SK-N-SH (cell line): ENCODE measurements around the gene TJP1. TPM values are rescaled to one million over a fixed set of nuclear protein-coding genes. Genes with fewer than 3 reads are reported as not detected.

ENCODE experiments used
- CTCF ChIA-PET: fragments of 300-600, 350-600 bp; formaldehyde crosslinking; extraction: SDS; loops from one replicate; lab custom pipeline; 2021; lab: Yijun Ruan, JAX
- POLR2A ChIA-PET: fragments of 350-600 bp; sonication (Branson Sonifier 250); formaldehyde crosslinking; extraction: SDS; loops from one replicate; lab custom pipeline; 2020; ENCODE audit warnings: antibody characterized with exemption, inconsistent platforms; lab: Yijun Ruan, JAX
- DNase-seq: peaks from one replicate; pipeline ENCODE4 v3.0.0; 2012
- H2AFZ ChIP-seq: fragments of 200-600 bp; sonication (generic); 2 replicates; pipeline ENCODE4 v1.8.1; 2016; ENCODE audit warnings: antibody characterized with exemption, mild to moderate bottlenecking, low read depth
- H3F3A ChIP-seq: fragments of 200-600 bp; sonication (generic); replicated peaks from 2 replicates; pipeline ENCODE3; 2016; ENCODE audit warnings: antibody characterized with exemption, mild to moderate bottlenecking; ENCODE audit not compliant: insufficient read depth
- H3K27ac ChIP-seq, 2 experiments: fragments of 200-500 bp in 1 of 2; fragments of 200-600 bp in 1 of 2; sonication (Bioruptor generic) in 1 of 2; sonication (generic), shearing (Covaris generic) in 1 of 2; 2 replicates each; pipeline versions ENCODE4 v1.5.1 to v1.6.1; 2014 to 2016; ENCODE audit warnings: low read depth in 2 of 2, inconsistent platforms in 1 of 2, low read length in 1 of 2, mild to moderate bottlenecking in 1 of 2, mixed read lengths in 1 of 2
- H3K27me3 ChIP-seq: fragments of 200-600 bp; sonication (generic), shearing (Covaris generic); 2 replicates; pipeline ENCODE4 v1.6.1; 2016; ENCODE audit warnings: mixed run types; ENCODE audit not compliant: insufficient read depth
- H3K36me3 ChIP-seq, 2 experiments: fragments of 200-500 bp in 1 of 2; fragments of 200-600 bp in 1 of 2; sonication (Bioruptor generic) in 1 of 2; sonication (generic) in 1 of 2; replicated peaks in 1 of 2; 2 replicates each; pipeline versions ENCODE3 to v1.5.1; 2014 to 2016; ENCODE audit warnings: low read length in 1 of 2, mild to moderate bottlenecking in 1 of 2; ENCODE audit not compliant: insufficient read depth in 2 of 2, control insufficient read depth in 1 of 2
- H3K4me1 ChIP-seq, 2 experiments: fragments of 200-500 bp in 1 of 2; fragments of 200-600 bp in 1 of 2; sonication (Bioruptor generic) in 1 of 2; sonication (generic), shearing (Covaris generic) in 1 of 2; 2 replicates each; pipeline versions ENCODE4 v1.5.1 to v1.6.1; 2014 to 2016; ENCODE audit warnings: low read depth in 1 of 2, low read length in 1 of 2, mixed run types in 1 of 2; ENCODE audit not compliant: insufficient read depth in 2 of 2, control insufficient read depth in 1 of 2
- H3K4me2 ChIP-seq: fragments of 200-600 bp; sonication (generic), shearing (Covaris generic); 2 replicates; pipeline ENCODE4 v1.6.1; 2017; ENCODE audit warnings: mixed run types
- H3K4me3 ChIP-seq, 2 experiments: fragments of 200-500 bp in 1 of 2; fragments of 200-600 bp in 1 of 2; sonication (Bioruptor generic) in 1 of 2; sonication (generic), shearing (Covaris generic) in 1 of 2; 2 replicates each; pipeline versions ENCODE4 v1.5.1 to v1.8.1; 2014 to 2016; ENCODE audit warnings: low read depth in 2 of 2, inconsistent platforms in 1 of 2, low read length in 1 of 2, mild to moderate bottlenecking in 1 of 2, mixed read lengths in 1 of 2, moderate library complexity in 1 of 2
- H3K79me2 ChIP-seq: fragments of 200-600 bp; sonication (generic); 2 replicates; pipeline ENCODE4 v1.8.1; 2017; ENCODE audit warnings: mild to moderate bottlenecking; ENCODE audit not compliant: insufficient read depth
- H3K9ac ChIP-seq: fragments of 200-600 bp; sonication (generic); 2 replicates; pipeline ENCODE4 v1.6.1; 2017; ENCODE audit warnings: mixed run types
- H3K9me2 ChIP-seq: fragments of 200-600 bp; sonication (generic); 2 replicates; pipeline ENCODE4 v1.6.1; 2017; ENCODE audit warnings: mixed run types
- H3K9me3 ChIP-seq: fragments of 200-600 bp; sonication (generic); 2 replicates; pipeline ENCODE4 v1.6.1; 2017; ENCODE audit warnings: mixed run types, mild to moderate bottlenecking, moderate library complexity
- H4K20me1 ChIP-seq: fragments of 200-600 bp; sonication (generic); 2 replicates; pipeline ENCODE4 v1.6.1; 2017; ENCODE audit warnings: mild to moderate bottlenecking, mixed run types; ENCODE audit not compliant: insufficient read depth
- EP300 ChIP-seq, 2 experiments: IDR thresholded peaks; 2 replicates each; pipeline versions ENCODE4 v1.4.0 to v1.6.1; 2012; ENCODE audit warnings: borderline replicate concordance in 1 of 2, low read depth in 1 of 2, low read length in 1 of 2
- EZH2phosphoT487 ChIP-seq: fragments of 200-600 bp; sonication (generic); IDR thresholded peaks from 2 replicates; pipeline ENCODE4 v1.6.1; 2017; ENCODE audit warnings: low read depth, mixed run types, mild to moderate bottlenecking, antibody characterized with exemption, moderate library complexity, borderline replicate concordance
- GABPA ChIP-seq: IDR thresholded peaks from 2 replicates; pipeline ENCODE4 v1.4.0; 2012; ENCODE audit warnings: low read depth, mild to moderate bottlenecking
- MXI1 ChIP-seq: IDR thresholded peaks from 2 replicates; pipeline ENCODE4 v1.6.1; 2012; ENCODE audit warnings: mild to moderate bottlenecking, low read depth, low read length, improper control_type of control experiment
- NFIC ChIP-seq: IDR thresholded peaks from 2 replicates; pipeline ENCODE4 v1.4.0; 2012; ENCODE audit warnings: borderline replicate concordance
- RAD21 ChIP-seq: IDR thresholded peaks from 2 replicates; pipeline ENCODE4 v1.6.1; 2012; ENCODE audit warnings: mild to moderate bottlenecking, low read length
- RCOR1 ChIP-seq: fragments of 150-350 bp; IDR thresholded peaks from 2 replicates; pipeline ENCODE4 v1.6.1; 2017; ENCODE audit warnings: antibody characterized with exemption, low read length
- RFX5 ChIP-seq: IDR thresholded peaks from 2 replicates; pipeline ENCODE4 v1.6.1; 2012; ENCODE audit warnings: mild to moderate bottlenecking, improper control_type of control experiment, low read length
- SIN3A ChIP-seq: IDR thresholded peaks from 2 replicates; pipeline ENCODE4 v1.6.1; 2012; ENCODE audit warnings: low read depth, mild to moderate bottlenecking, low read length, moderate library complexity, borderline replicate concordance
- TEAD4 ChIP-seq: IDR thresholded peaks from 2 replicates; pipeline ENCODE4 v1.4.0; 2012; ENCODE audit warnings: mild to moderate bottlenecking, borderline replicate concordance; ENCODE audit not compliant: insufficient read depth
- YY1 ChIP-seq: IDR thresholded peaks from 2 replicates; pipeline ENCODE4 v1.4.0; 2012; ENCODE audit warnings: low read depth, mild to moderate bottlenecking
- WGBS: methylation state at CpG from one replicate; pipeline ENCODE4 v1.1.6; 2017; ENCODE audit warnings: low lambda C conversion rate; 5-methylcytosine and 5-hydroxymethylcytosine counted together
- polyA plus RNA-seq, 3 experiments: library from polyadenylated mRNA; depleted of rRNA; stranded (reverse); fragments of >200 nt; gene quantifications; 2 replicates each; pipeline ENCODE4 v1.2.3, GENCODE V29; 2012
- TF ChIP-seq, protein P1 (sequence below): fragments of 150-350 bp; IDR thresholded peaks from 2 replicates; pipeline ENCODE4 v1.6.1; 2017; ENCODE audit warnings: antibody characterized with exemption, low read length, low read depth, borderline replicate concordance

The TJP1 gene
- polyA plus RNA-seq, 1 of the 3 experiments (the other 2 are of a cell fraction), result 17.5 TPM

DNA sequence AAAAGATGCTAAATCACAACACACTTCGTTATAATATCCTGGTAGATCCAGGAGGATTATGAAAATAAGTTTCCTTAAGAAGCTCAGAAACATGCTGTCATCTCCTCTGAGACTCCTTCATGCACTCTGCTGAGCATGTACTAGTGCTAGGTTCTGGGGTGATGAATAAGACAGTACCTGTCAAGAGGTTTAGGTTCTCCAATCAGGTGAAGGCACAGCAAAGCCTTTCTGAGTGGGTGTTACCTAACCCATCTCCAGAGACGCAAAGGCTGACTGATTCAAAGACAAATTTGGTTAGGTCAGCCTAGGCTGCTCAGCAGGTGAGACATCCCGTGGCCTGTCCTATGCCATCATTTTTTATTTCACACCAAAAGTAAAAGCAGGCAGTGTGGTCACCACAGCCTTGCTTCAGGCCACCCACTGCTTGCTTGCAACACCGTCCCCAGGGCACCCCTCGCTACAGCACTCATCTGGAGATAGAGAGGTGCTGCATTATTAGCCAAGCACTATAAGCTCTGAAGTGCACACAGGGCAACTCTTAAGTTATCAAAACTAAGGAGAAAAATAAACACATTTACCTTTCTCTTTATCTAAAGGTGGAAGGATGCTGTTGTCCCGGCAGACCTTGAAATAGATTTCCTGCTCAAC is 117.2 kb downstream of the TJP1 start:
- H3K27ac ChIP-seq, result no peak overlapping the region
- no peaks in the 10 kb centered on the region for H3K79me2 ChIP-seq
- H3K4me2 ChIP-seq, result no peak overlapping the region
- H3K36me3 ChIP-seq, result peaks cover 65 to 80% of the 10 kb centered on the region in 2 experiments
- H3K9me2 ChIP-seq, result no peaks in the 10 kb centered on the region
- H3K9me3 ChIP-seq, result no peaks in the 10 kb centered on the region
- H4K20me1 ChIP-seq, result no peaks in the 10 kb centered on the region
- H3F3A ChIP-seq, result no peaks in the 10 kb centered on the region
- no peak overlapping the region for H3K4me3 ChIP-seq
- H2AFZ ChIP-seq, result no peak overlapping the region
- POLR2A ChIA-PET, result no interaction called here
- no peak overlapping the region for H3K9ac ChIP-seq
- no peaks in the 10 kb centered on the region for H3K4me1 ChIP-seq
- TF ChIP-seq RAD21, result no peak
- TF ChIP-seq RCOR1, result no peak
- TF ChIP-seq TEAD4, result no peak
- WGBS, result 90% methylated on average over 6 of the region's 6 CpGs
- no peak for DNase-seq
- no peaks in the 10 kb centered on the region for H3K27me3 ChIP-seq
- CTCF ChIA-PET, result interaction anchor here (0.6 kb wide), 1 partner anchor 221 kb away, joined by 3 read pairs; no protein-coding TSS in a partner anchor

DNA sequence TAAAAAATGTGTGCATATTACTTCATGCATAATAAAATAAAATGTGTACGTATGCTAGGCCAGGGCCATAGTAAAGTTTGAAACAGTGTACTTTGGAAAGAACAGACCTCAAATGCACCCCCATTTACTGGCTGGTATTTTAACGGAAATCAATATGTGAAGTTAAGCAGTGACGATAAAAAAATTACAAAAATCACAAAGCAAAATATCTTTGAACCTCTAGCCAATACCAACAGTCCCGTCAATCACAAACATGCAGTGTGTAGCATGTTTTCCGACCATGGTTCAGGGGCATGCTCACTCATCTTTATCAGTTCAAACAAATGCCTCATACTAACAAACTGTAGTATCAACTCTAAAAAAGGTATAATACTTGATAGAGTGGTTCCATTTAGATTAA is 121.1 kb downstream of the TJP1 start:
- no peak for TF ChIP-seq EZH2phosphoT487
- no peak for TF ChIP-seq MXI1
- no peak for TF ChIP-seq RAD21
- no peak for TF ChIP-seq SIN3A
- no peak for TF ChIP-seq GABPA
- no peak for TF ChIP-seq RFX5
- no peak for TF ChIP-seq YY1
- no peak for TF ChIP-seq NFIC
- TF ChIP-seq, protein P1, sequence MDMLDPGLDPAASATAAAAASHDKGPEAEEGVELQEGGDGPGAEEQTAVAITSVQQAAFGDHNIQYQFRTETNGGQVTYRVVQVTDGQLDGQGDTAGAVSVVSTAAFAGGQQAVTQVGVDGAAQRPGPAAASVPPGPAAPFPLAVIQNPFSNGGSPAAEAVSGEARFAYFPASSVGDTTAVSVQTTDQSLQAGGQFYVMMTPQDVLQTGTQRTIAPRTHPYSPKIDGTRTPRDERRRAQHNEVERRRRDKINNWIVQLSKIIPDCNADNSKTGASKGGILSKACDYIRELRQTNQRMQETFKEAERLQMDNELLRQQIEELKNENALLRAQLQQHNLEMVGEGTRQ, result no peak
- POLR2A ChIA-PET, result no interaction called here
- H3F3A ChIP-seq, result peaks cover 3% of the 10 kb centered on the region
- no peak overlapping the region for H3K27ac ChIP-seq
- 94% methylated on average over 5 of the region's 5 CpGs for WGBS
- H3K4me2 ChIP-seq, result no peak overlapping the region
- no peaks in the 10 kb centered on the region for H4K20me1 ChIP-seq
- no peak overlapping the region for H2AFZ ChIP-seq
- H3K4me3 ChIP-seq, result no peak overlapping the region
- no peaks in the 10 kb centered on the region for H3K79me2 ChIP-seq
- DNase-seq, result no peak
- H3K9me2 ChIP-seq, result no peaks in the 10 kb centered on the region
- H3K36me3 ChIP-seq, result peaks cover 52 to 72% of the 10 kb centered on the region in 2 experiments
- no peak overlapping the region for H3K9ac ChIP-seq
- H3K9me3 ChIP-seq, result no peaks in the 10 kb centered on the region
- CTCF ChIA-PET, result no interaction called here
- no peaks in the 10 kb centered on the region for H3K27me3 ChIP-seq
- peaks cover 0 to 2% of the 10 kb centered on the region in 2 experiments; a peak in 2 of 4 replicates for H3K4me1 ChIP-seq

DNA sequence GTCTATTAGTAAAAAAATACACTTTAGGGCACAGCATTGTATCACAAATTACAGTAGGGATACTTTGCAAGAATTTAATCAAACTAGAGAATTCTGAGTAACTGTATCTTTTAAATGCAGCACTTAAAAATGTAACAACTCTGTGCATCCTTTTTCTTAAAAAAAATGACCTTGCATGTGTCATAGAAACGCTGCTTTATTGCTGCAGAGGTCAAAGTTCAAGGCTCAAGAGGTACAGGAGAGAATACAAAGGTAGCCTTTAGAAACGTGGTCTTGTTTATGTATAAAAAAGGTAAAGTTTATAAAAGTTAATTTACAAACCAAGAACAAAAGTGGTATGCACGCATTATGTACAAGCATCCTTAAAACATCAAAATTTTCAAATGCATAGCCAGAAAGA is 122.0 kb downstream of the TJP1 start:
- H3K9me2 ChIP-seq, result no peaks in the 10 kb centered on the region
- POLR2A ChIA-PET, result no interaction called here
- CTCF ChIA-PET, result no interaction called here
- H4K20me1 ChIP-seq, result no peaks in the 10 kb centered on the region
- H3K9me3 ChIP-seq, result no peaks in the 10 kb centered on the region
- no peak for TF ChIP-seq NFIC
- no peak for TF ChIP-seq EP300 (IDR thresholded peaks at IDR 0.05; ENCODE audit: borderline replicate concordance in 1 of 2, low read depth in 1 of 2, low read length in 1 of 2)
- H3F3A ChIP-seq, result peaks cover 7% of the 10 kb centered on the region
- no peak overlapping the region for H2AFZ ChIP-seq
- H3K4me2 ChIP-seq, result no peak overlapping the region
- peaks cover 0 to 2% of the 10 kb centered on the region in 2 experiments; a peak in 2 of 4 replicates for H3K4me1 ChIP-seq
- no peaks in the 10 kb centered on the region for H3K27me3 ChIP-seq
- no peaks in the 10 kb centered on the region for H3K79me2 ChIP-seq
- no peak overlapping the region for H3K4me3 ChIP-seq
- H3K36me3 ChIP-seq, result peaks cover 45 to 67% of the 10 kb centered on the region in 2 experiments
- 82% methylated on average over 3 of the region's 3 CpGs for WGBS
- H3K27ac ChIP-seq, result no peak overlapping the region
- H3K9ac ChIP-seq, result no peak overlapping the region
- DNase-seq, result no peak
